Sigmoid colon (tissue), 4 donors: ENCODE results near the gene H3-3A.

Experiments
- CTCF ChIP-seq, 4 experiments: fragments of 450-650 bp in 3 of 4; fragments of 200-600 bp in 1 of 4; IDR thresholded peaks; one replicate each; pipeline ENCODE4 v1.5.1; 2016 to 2019; ENCODE audit warnings: antibody characterized with exemption in 4 of 4, mild to moderate bottlenecking in 3 of 4, moderate library complexity in 2 of 4
- EP300 ChIP-seq, 4 donors: sonication (generic); formaldehyde crosslinking; IDR thresholded peaks; one replicate each; pipeline ENCODE4 v1.6.1; 2017; ENCODE audit warnings: antibody characterized with exemption in 4 of 4
- POLR2A ChIP-seq, 2 donors: fragments of 450-650 bp; IDR thresholded peaks; one replicate each; pipeline ENCODE4 v1.6.1; 2016; ENCODE audit warnings: antibody characterized with exemption in 2 of 2, mild to moderate bottlenecking in 2 of 2, moderate library complexity in 2 of 2
- POLR2AphosphoS5 ChIP-seq, 4 donors: sonication (generic); formaldehyde crosslinking; IDR thresholded peaks; one replicate each; pipeline ENCODE4 v1.6.1; 2017; ENCODE audit warnings: antibody characterized with exemption in 4 of 4

- TF ChIP-seq CTCF (IDR thresholded peaks at IDR 0.05) (no peak), POLR2A (IDR thresholded peaks at IDR 0.05) (no peak), EP300 (IDR thresholded peaks at IDR 0.05) (no peak), POLR2AphosphoS5 (IDR thresholded peaks at IDR 0.05) (no peak)
Measured at GRCh38 chr1:226061068-226061840, 1.3 kb upstream of the H3-3A start.
